Peyer's patch (tissue), 4 donors: ENCODE results near the gene APOC3. TPM values are rescaled to one million over a fixed set of nuclear protein-coding genes. Genes with fewer than 3 reads are reported as not detected.

ENCODE experiments used
- DNase-seq, 3 donors: peaks; one replicate each; pipeline ENCODE4 v3.0.0-alpha.2; 2017 to 2019
- H3K27ac ChIP-seq, 4 donors: fragments of 200-600 bp; sonication (generic); one replicate each; pipeline ENCODE4 v1.5.1; 2016 to 2019
- H3K27me3 ChIP-seq, 2 donors: fragments of 200-600 bp; sonication (generic); one replicate each; pipeline ENCODE4 v1.5.1; 2019
- H3K36me3 ChIP-seq, 3 donors: fragments of 200-600 bp; sonication (generic); one replicate each; pipeline ENCODE4 v1.5.1; 2016 to 2019
- H3K4me1 ChIP-seq, 4 donors: fragments of 200-600 bp; sonication (generic); one replicate each; pipeline ENCODE4 v1.5.1; 2016 to 2019
- H3K4me3 ChIP-seq, 4 donors: fragments of 200-600 bp; sonication (generic); 1 replicate in 3 of 4; 2 replicates in 1 of 4; pipeline ENCODE4 v1.5.1; 2016 to 2019; ENCODE audit warnings: mild to moderate bottlenecking in 1 of 4
- H3K9me3 ChIP-seq, 4 donors: fragments of 200-600 bp; sonication (generic); one replicate each; pipeline ENCODE4 v1.5.1; 2016 to 2019; ENCODE audit warnings: mild to moderate bottlenecking in 1 of 4
- total RNA-seq, 4 donors: library from RNA; depleted of rRNA; stranded (reverse); fragments of >200 nt; gene quantifications; one replicate each; pipeline ENCODE4 v1.1.0, GENCODE V29; 2016
- TF ChIP-seq, protein P1 (sequence below), 6 experiments: fragments of 450-650 bp in 4 of 6; fragments of 200-600 bp in 2 of 6; sonication (generic) in 1 of 6; IDR thresholded peaks; one replicate each; pipeline ENCODE4 v1.5.1; 2017 to 2019; ENCODE audit warnings: antibody characterized with exemption in 6 of 6, mild to moderate bottlenecking in 3 of 6, moderate library complexity in 1 of 6

The APOC3 gene
- total RNA-seq, 4 donors from 2014 or later, result 276 to 11,857 (median 5,024) TPM

DNA sequence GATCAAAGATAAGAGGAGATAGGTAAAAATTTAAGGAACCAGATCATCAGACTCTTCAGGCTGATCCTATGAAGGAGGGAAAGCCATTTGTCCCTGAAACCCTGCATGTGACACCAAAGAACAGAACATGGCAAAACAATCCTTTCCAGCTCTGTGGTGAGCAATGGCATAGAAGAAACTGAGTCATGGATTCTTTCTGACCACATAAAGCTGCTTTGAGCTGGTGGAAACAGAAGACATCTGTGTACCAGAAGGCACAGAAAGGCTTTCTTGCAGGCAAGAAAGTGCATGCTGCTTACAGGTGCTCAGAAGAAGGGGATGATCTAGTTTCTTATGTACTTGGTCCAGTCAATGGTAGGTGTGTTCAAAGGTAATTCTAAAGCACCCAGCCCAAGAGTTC lies 52.7 kb downstream of the APOC3 start:
- Histone ChIP-seq H3K4me3 (no peak overlapping the region), H3K36me3 (peaks cover 0 to 4% (median 0%) of the 10 kb centered on the region in 3 donors)
- TF ChIP-seq, protein P1, sequence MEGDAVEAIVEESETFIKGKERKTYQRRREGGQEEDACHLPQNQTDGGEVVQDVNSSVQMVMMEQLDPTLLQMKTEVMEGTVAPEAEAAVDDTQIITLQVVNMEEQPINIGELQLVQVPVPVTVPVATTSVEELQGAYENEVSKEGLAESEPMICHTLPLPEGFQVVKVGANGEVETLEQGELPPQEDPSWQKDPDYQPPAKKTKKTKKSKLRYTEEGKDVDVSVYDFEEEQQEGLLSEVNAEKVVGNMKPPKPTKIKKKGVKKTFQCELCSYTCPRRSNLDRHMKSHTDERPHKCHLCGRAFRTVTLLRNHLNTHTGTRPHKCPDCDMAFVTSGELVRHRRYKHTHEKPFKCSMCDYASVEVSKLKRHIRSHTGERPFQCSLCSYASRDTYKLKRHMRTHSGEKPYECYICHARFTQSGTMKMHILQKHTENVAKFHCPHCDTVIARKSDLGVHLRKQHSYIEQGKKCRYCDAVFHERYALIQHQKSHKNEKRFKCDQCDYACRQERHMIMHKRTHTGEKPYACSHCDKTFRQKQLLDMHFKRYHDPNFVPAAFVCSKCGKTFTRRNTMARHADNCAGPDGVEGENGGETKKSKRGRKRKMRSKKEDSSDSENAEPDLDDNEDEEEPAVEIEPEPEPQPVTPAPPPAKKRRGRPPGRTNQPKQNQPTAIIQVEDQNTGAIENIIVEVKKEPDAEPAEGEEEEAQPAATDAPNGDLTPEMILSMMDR (IDR thresholded peaks at IDR 0.05), result no peak

More for the DNA sequence above, 52.7 kb downstream of the APOC3 start:
- no peak for DNase-seq
- Histone ChIP-seq H3K9me3 (no peaks in the 10 kb centered on the region), H3K27ac (no peak overlapping the region), H3K27me3 (no peaks in the 10 kb centered on the region), H3K4me1 (peaks cover 0 to 7% (median 0%) of the 10 kb centered on the region in 4 donors)

Other genes starting within 250 kb of the APOC3 start
- gene BUD13, start 56.9 kb upstream of the APOC3 start, total RNA-seq, result 10 to 100 TPM; 16.3 to 42.9 (median 20.1) TPM
- gene ZPR1, start 41.9 kb upstream of the APOC3 start, total RNA-seq, result 10 to 100 TPM; 17.0 to 52.6 (median 32.5) TPM
- 1 to 10 TPM in 2 of 4 donors, not detected in 2; 2.8 to 3.2 TPM for gene APOA5, start 38.0 kb upstream of the APOC3 start, total RNA-seq
- over 10,000 TPM in 1 of 4 donors, 1,000 to 10,000 TPM in 2, 100 to 1,000 TPM in 1; 107 to 10,211 (median 6,146) TPM for gene APOA4, start 6.6 kb upstream of the APOC3 start, total RNA-seq
- 1,000 to 10,000 TPM in 3 of 4 donors, 10 to 100 TPM in 1; 42.9 to 6,445 (median 3,046) TPM for gene APOA1, start 7.7 kb downstream of the APOC3 start, total RNA-seq